Peyer's patch (tissue), 4 donors: ENCODE data around the gene CDK12. TPM values are rescaled to one million over a fixed set of nuclear protein-coding genes. Genes with fewer than 3 reads are reported as not detected.
"Not testable (repeated sequence)": the region's sequence is repeated elsewhere in the genome, so short reads cannot be mapped to it uniquely, and the experiment has no call there.

Experiments
- DNase-seq, 3 donors: peaks; one replicate each; pipeline ENCODE4 v3.0.0-alpha.2; 2017 to 2019
- H3K27ac ChIP-seq, 4 donors: fragments of 200-600 bp; sonication (generic); one replicate each; pipeline ENCODE4 v1.5.1; 2016 to 2019
- H3K27me3 ChIP-seq, 2 donors: fragments of 200-600 bp; sonication (generic); one replicate each; pipeline ENCODE4 v1.5.1; 2019
- H3K36me3 ChIP-seq, 3 donors: fragments of 200-600 bp; sonication (generic); one replicate each; pipeline ENCODE4 v1.5.1; 2016 to 2019
- H3K4me1 ChIP-seq, 4 donors: fragments of 200-600 bp; sonication (generic); one replicate each; pipeline ENCODE4 v1.5.1; 2016 to 2019
- H3K4me3 ChIP-seq, 4 donors: fragments of 200-600 bp; sonication (generic); 1 replicate in 3 of 4; 2 replicates in 1 of 4; pipeline ENCODE4 v1.5.1; 2016 to 2019; ENCODE audit warnings: mild to moderate bottlenecking in 1 of 4
- H3K9me3 ChIP-seq, 4 donors: fragments of 200-600 bp; sonication (generic); one replicate each; pipeline ENCODE4 v1.5.1; 2016 to 2019; ENCODE audit warnings: mild to moderate bottlenecking in 1 of 4
- CTCF ChIP-seq, 6 experiments: fragments of 450-650 bp in 4 of 6; fragments of 200-600 bp in 2 of 6; sonication (generic) in 1 of 6; IDR thresholded peaks; one replicate each; pipeline ENCODE4 v1.5.1; 2017 to 2019; ENCODE audit warnings: antibody characterized with exemption in 6 of 6, mild to moderate bottlenecking in 3 of 6, moderate library complexity in 1 of 6
- POLR2A ChIP-seq, 2 donors: fragments of 450-650 bp; IDR thresholded peaks; one replicate each; pipeline ENCODE4 v1.5.1; 2017; ENCODE audit warnings: antibody characterized with exemption in 2 of 2, mild to moderate bottlenecking in 2 of 2, moderate library complexity in 2 of 2
- total RNA-seq, 4 donors: library from RNA; depleted of rRNA; stranded (reverse); fragments of >200 nt; gene quantifications; one replicate each; pipeline ENCODE4 v1.1.0, GENCODE V29; 2016

CDK12 gene
- total RNA-seq, 4 donors from 2014 or later, result 55.3 to 132 (median 81.2) TPM

- no peak for TF ChIP-seq CTCF (IDR thresholded peaks at IDR 0.05)
- no peak for TF ChIP-seq POLR2A (IDR thresholded peaks at IDR 0.05)
- DNase-seq, result peak in 1 of 3 donors; percentile 29
- Histone ChIP-seq H3K9me3 (no peaks in the 10 kb centered on the region), H3K36me3 (peaks cover 0 to 31% (median 0%) of the 10 kb centered on the region in 3 donors), H3K4me3 (peak overlapping the region in 3 of 4 donors; percentile 60 to 89 (median 73)), H3K4me1 (peaks cover 0 to 10% (median 0%) of the 10 kb centered on the region in 4 donors), H3K27me3 (no peaks in the 10 kb centered on the region), H3K27ac (no peak overlapping the region)
Observed at GRCh38 chr17:39450051-39450450, 11.2 kb upstream of the CDK12 start.

GRCh38 chr17:39450847-39451581, 10.3 kb upstream of the CDK12 start, which contains the start of gene MED1:
MED1 (minus strand) TSS chr17:39451263; CDS start chr17:39451062, 201 bp downstream.
- H3K4me3 ChIP-seq, result peak within 1 kb of the TSS; percentile 55 to 89 (median 66)
- peak within 1 kb of the TSS; percentile 72 to 82 (median 79) for H3K27ac ChIP-seq
- peak; percentile 91 to 97 (median 92) for DNase-seq
- H3K9me3 ChIP-seq, result no peaks in the 10 kb centered on the region
- peaks cover 0 to 21% (median 0%) of the 10 kb centered on the region in 3 donors for H3K36me3 ChIP-seq
- H3K27me3 ChIP-seq, result no peaks in the 10 kb centered on the region
- TF ChIP-seq POLR2A (IDR thresholded peaks at IDR 0.05) (peak; percentile 9 to 43), CTCF (IDR thresholded peaks at IDR 0.05) (no peak)
- peaks cover 0 to 10% (median 0%) of the 10 kb centered on the region in 4 donors for H3K4me1 ChIP-seq

GRCh38 chr17:39455919-39456318, 5.4 kb upstream of the CDK12 start:
- no peaks in the 10 kb centered on the region for H3K27me3 ChIP-seq
- no peak for TF ChIP-seq CTCF (IDR thresholded peaks at IDR 0.05)
- no peak for TF ChIP-seq POLR2A (IDR thresholded peaks at IDR 0.05)
- no peak for DNase-seq
- no peak overlapping the region for H3K4me3 ChIP-seq
- H3K27ac ChIP-seq, result no peak overlapping the region
- peaks cover 0 to 4% (median 0%) of the 10 kb centered on the region in 4 donors for H3K4me1 ChIP-seq
- no peaks in the 10 kb centered on the region for H3K9me3 ChIP-seq
- H3K36me3 ChIP-seq, result no peaks in the 10 kb centered on the region

GRCh38 chr17:39461926-39462569, 762 bp downstream of the CDK12 start:
- TF ChIP-seq POLR2A (IDR thresholded peaks at IDR 0.05), result no peak
- no peak for TF ChIP-seq CTCF (IDR thresholded peaks at IDR 0.05)
- DNase-seq, result peak in 2 of 3 donors; percentile 17 to 53
- no peaks in the 10 kb centered on the region for H3K27me3 ChIP-seq

DNA sequence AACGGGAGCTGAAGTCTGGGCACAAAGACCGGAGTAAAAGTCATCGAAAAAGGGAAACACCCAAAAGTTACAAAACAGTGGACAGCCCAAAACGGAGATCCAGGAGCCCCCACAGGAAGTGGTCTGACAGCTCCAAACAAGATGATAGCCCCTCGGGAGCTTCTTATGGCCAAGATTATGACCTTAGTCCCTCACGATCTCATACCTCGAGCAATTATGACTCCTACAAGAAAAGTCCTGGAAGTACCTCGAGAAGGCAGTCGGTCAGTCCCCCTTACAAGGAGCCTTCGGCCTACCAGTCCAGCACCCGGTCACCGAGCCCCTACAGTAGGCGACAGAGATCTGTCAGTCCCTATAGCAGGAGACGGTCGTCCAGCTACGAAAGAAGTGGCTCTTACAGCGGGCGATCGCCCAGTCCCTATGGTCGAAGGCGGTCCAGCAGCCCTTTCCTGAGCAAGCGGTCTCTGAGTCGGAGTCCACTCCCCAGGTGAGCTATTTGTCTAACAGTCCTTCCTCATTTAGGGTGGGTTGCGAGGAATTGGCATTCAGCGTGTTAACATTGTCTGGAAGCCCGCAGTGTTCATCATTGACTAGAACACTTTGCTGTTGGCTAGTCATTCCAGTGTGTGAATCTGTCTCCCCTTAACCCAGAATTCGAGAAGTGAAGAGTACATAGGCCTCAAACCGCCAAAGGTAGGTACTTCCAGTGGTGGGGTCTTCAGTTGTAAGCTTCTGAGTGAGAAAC, 1.5 kb downstream of the CDK12 start:
- peak in 2 of 3 donors; percentile 46 to 56 for DNase-seq
- peaks cover 0 to 26% (median 7%) of the 10 kb centered on the region in 4 donors for H3K4me1 ChIP-seq
- peak overlapping the region in 3 of 4 donors; percentile 96 to 99 (median 99) for H3K27ac ChIP-seq

More at GRCh38 chr17:39461926-39462569, 762 bp downstream of the CDK12 start:
- Histone ChIP-seq H3K36me3 (no peaks in the 10 kb centered on the region), H3K9me3 (no peaks in the 10 kb centered on the region), H3K27ac (peak overlapping the region; percentile 95 to 99 (median 98)), H3K4me3 (peak overlapping the region; percentile 78 to 91 (median 83)), H3K4me1 (peaks cover 0 to 26% (median 7%) of the 10 kb centered on the region in 4 donors)

GRCh38 chr17:39464639-39465181, 3.4 kb downstream of the CDK12 start:
- Histone ChIP-seq H3K4me1 (peaks cover 0 to 26% (median 7%) of the 10 kb centered on the region in 4 donors), H3K4me3 (peak overlapping the region in 2 of 4 donors; percentile 83 to 91)
- not testable (repeated sequence) for H3K9me3 ChIP-seq

More for the DNA sequence above, 1.5 kb downstream of the CDK12 start:
- Histone ChIP-seq H3K9me3 (no peaks in the 10 kb centered on the region), H3K4me3 (peak overlapping the region; percentile 78 to 91 (median 83)), H3K36me3 (peaks cover 0 to 3% (median 0%) of the 10 kb centered on the region in 3 donors), H3K27me3 (no peaks in the 10 kb centered on the region)
- TF ChIP-seq CTCF (IDR thresholded peaks at IDR 0.05) (no peak), POLR2A (IDR thresholded peaks at IDR 0.05) (no peak)

DNA sequence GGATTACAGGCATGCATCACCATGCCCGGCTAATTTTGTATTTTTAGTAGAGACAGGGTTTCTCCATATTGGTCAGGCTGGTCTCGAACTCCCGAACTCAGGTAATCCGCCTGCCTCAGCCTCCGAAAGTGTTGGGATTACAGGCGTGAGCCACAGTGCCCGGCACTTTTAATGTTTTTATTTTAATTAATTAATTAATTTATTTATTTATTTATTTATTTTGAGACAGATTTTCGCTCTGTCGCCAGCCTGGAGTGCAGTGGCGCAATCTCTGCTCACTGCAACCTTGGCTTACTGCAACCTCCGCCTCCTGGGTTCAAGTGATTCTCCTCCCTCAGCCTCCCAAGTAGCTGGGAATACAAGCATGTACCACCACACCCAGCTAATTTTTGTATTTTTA, 7.3 kb downstream of the CDK12 start:
- not testable (repeated sequence) for H3K9me3 ChIP-seq, DNase-seq, H3K27ac ChIP-seq, H3K4me3 ChIP-seq, H3K27me3 ChIP-seq
- Histone ChIP-seq H3K4me1 (peaks cover 0 to 24% (median 7%) of the 10 kb centered on the region in 4 donors), H3K36me3 (peaks cover 0 to 46% (median 0%) of the 10 kb centered on the region in 3 donors)

More at GRCh38 chr17:39464639-39465181, 3.4 kb downstream of the CDK12 start:
- H3K36me3 ChIP-seq, result peaks cover 0 to 15% (median 0%) of the 10 kb centered on the region in 3 donors
- not testable (repeated sequence) for H3K27me3 ChIP-seq, H3K27ac ChIP-seq
- DNase-seq, result peak in 1 of 3 donors; percentile 37
